ENCODE measurements around the gene NTRK3.

Gene NTRK3

GRCh38 chr15:88246666-88247446 is 9.7 kb downstream of the NTRK3 start:
- peak overlapping the region; percentile 35 for H3K4me2 ChIP-seq (ENCODE audit: low read length)
- no peak overlapping the region for H2BK5ac ChIP-seq (ENCODE audit: low read depth, low read length, poor library complexity)
- H2BK120ac ChIP-seq (ENCODE audit: insufficient read depth, low read length, poor library complexity) = no peak overlapping the region
- no peak overlapping the region for H2AFZ ChIP-seq (ENCODE audit: insufficient read depth, low read length, poor library complexity)
- H3K27ac ChIP-seq (ENCODE audit: low read depth, low read length) = no peak overlapping the region
- no peaks in the 10 kb centered on the region for H3K79me2 ChIP-seq (ENCODE audit: control insufficient read depth, insufficient read depth, low read length, poor library complexity)
- no peak overlapping the region for H3K9ac ChIP-seq (ENCODE audit: low read length)
- no peaks in the 10 kb centered on the region for H3K36me3 ChIP-seq (ENCODE audit: control insufficient read depth in 1 of 2, insufficient read depth in 2 of 2, low read length in 2 of 2)
- H3K4ac ChIP-seq (ENCODE audit: low read depth, low read length) = no peak overlapping the region
- no peaks in the 10 kb centered on the region for H3K9me3 ChIP-seq (ENCODE audit: insufficient read depth, low read depth, low read length)
- no peak overlapping the region for H3K4me3 ChIP-seq (ENCODE audit: low read depth, low read length)
- peak; percentile 61 to 86 for DNase-seq
- no peaks in the 10 kb centered on the region for H3K4me1 ChIP-seq (ENCODE audit: control insufficient read depth in 1 of 2, insufficient read depth in 2 of 2, low read length in 2 of 2)
- H3K14ac ChIP-seq (ENCODE audit: low read length) = no peak overlapping the region
- no peak overlapping the region for H4K8ac ChIP-seq (ENCODE audit: low read depth, low read length)
- no peak overlapping the region for H4K91ac ChIP-seq (ENCODE audit: low read depth, low read length)
- no peak overlapping the region for H2BK12ac ChIP-seq (ENCODE audit: low read length)
- H3K18ac ChIP-seq (ENCODE audit: low read length) = no peak overlapping the region
- H2AK5ac ChIP-seq (ENCODE audit: low read length) = no peak overlapping the region
- WGBS (ENCODE audit: extremely low coverage, insufficient coverage, insufficient read length) = no CpG with 5 or more reads among the region's 27 CpGs
- H3K27me3 ChIP-seq (ENCODE audit: insufficient read depth, low read length) = no peaks in the 10 kb centered on the region
- H4K12ac ChIP-seq (ENCODE audit: low read depth, low read length) = no peak overlapping the region
- no peaks in the 10 kb centered on the region for H3K79me1 ChIP-seq (ENCODE audit: low read length)
- no peak overlapping the region for H3K23ac ChIP-seq (ENCODE audit: low read length)

DNA sequence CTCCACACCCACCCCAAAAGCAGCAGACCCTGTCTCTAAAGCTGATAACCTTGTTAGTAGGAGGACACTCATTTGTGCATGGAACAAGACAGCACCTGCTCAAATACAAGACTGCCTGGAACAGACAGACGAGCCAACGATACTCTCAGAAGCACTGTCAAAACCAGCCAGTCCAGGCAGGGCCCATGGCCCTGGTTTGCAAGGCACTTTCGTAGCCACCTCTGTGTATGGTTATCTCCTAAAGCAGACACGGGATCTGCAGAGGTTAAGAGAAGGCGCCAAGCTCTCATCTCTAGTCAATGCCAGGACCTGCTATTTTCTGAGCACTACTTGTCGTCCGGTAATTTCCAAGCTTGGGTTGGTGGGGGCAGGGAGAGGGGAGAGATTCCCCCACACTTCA is 10.5 kb downstream of the NTRK3 start:
- Histone ChIP-seq H3K79me2 (ENCODE audit: control insufficient read depth, insufficient read depth, low read length, poor library complexity) (no peaks in the 10 kb centered on the region), H2BK5ac (ENCODE audit: low read depth, low read length, poor library complexity) (no peak overlapping the region), H3K9me3 (ENCODE audit: insufficient read depth, low read depth, low read length) (no peaks in the 10 kb centered on the region), H3K27ac (ENCODE audit: low read depth, low read length) (no peak overlapping the region), H3K4ac (ENCODE audit: low read depth, low read length) (no peak overlapping the region), H2AK5ac (ENCODE audit: low read length) (no peak overlapping the region), H4K91ac (ENCODE audit: low read depth, low read length) (no peak overlapping the region), H2BK12ac (ENCODE audit: low read length) (no peak overlapping the region), H3K23ac (ENCODE audit: low read length) (no peak overlapping the region), H2AFZ (ENCODE audit: insufficient read depth, low read length, poor library complexity) (no peak overlapping the region), H3K79me1 (ENCODE audit: low read length) (no peaks in the 10 kb centered on the region), H3K4me3 (ENCODE audit: low read depth, low read length) (no peak overlapping the region), H2BK120ac (ENCODE audit: insufficient read depth, low read length, poor library complexity) (no peak overlapping the region), H3K14ac (ENCODE audit: low read length) (no peak overlapping the region), H4K8ac (ENCODE audit: low read depth, low read length) (no peak overlapping the region), H3K4me2 (ENCODE audit: low read length) (no peak overlapping the region), H3K36me3 (ENCODE audit: control insufficient read depth in 1 of 2, insufficient read depth in 2 of 2, low read length in 2 of 2) (no peaks in the 10 kb centered on the region), H3K27me3 (ENCODE audit: insufficient read depth, low read length) (no peaks in the 10 kb centered on the region), H4K12ac (ENCODE audit: low read depth, low read length) (no peak overlapping the region), H3K18ac (ENCODE audit: low read length) (no peak overlapping the region), H3K4me1 (ENCODE audit: control insufficient read depth in 1 of 2, insufficient read depth in 2 of 2, low read length in 2 of 2) (no peaks in the 10 kb centered on the region), H3K9ac (ENCODE audit: low read length) (no peak overlapping the region)
- no peak for DNase-seq
- no CpG with 5 or more reads among the region's 7 CpGs for WGBS (ENCODE audit: extremely low coverage, insufficient coverage, insufficient read length)

- H3K18ac ChIP-seq (ENCODE audit: low read length) = no peak overlapping the region
- peaks cover 4% of the 10 kb centered on the region in 2 experiments for H3K4me1 ChIP-seq (ENCODE audit: control insufficient read depth in 1 of 2, insufficient read depth in 2 of 2, low read length in 2 of 2)
- H3K4me3 ChIP-seq (ENCODE audit: low read depth, low read length) = no peak overlapping the region
- no peak overlapping the region for H3K9ac ChIP-seq (ENCODE audit: low read length)
- no peak overlapping the region for H3K27ac ChIP-seq (ENCODE audit: low read depth, low read length)
- H2BK120ac ChIP-seq (ENCODE audit: insufficient read depth, low read length, poor library complexity) = no peak overlapping the region
- H3K4ac ChIP-seq (ENCODE audit: low read depth, low read length) = no peak overlapping the region
- no peak overlapping the region for H3K4me2 ChIP-seq (ENCODE audit: low read length)
- H3K79me1 ChIP-seq (ENCODE audit: low read length) = peaks cover 1% of the 10 kb centered on the region
- no peak overlapping the region for H2AFZ ChIP-seq (ENCODE audit: insufficient read depth, low read length, poor library complexity)
- no peaks in the 10 kb centered on the region for H3K9me3 ChIP-seq (ENCODE audit: insufficient read depth, low read depth, low read length)
- H3K14ac ChIP-seq (ENCODE audit: low read length) = no peak overlapping the region
- H3K27me3 ChIP-seq (ENCODE audit: insufficient read depth, low read length) = no peaks in the 10 kb centered on the region
- no peak overlapping the region for H2BK5ac ChIP-seq (ENCODE audit: low read depth, low read length, poor library complexity)
- no CpG with 5 or more reads among the region's 2 CpGs for WGBS (ENCODE audit: extremely low coverage, insufficient coverage, insufficient read length)
- no peak overlapping the region for H3K23ac ChIP-seq (ENCODE audit: low read length)
- no peaks in the 10 kb centered on the region for H3K36me3 ChIP-seq (ENCODE audit: control insufficient read depth in 1 of 2, insufficient read depth in 2 of 2, low read length in 2 of 2)
- no peak overlapping the region for H4K12ac ChIP-seq (ENCODE audit: low read depth, low read length)
- H2AK5ac ChIP-seq (ENCODE audit: low read length) = no peak overlapping the region
- H2BK12ac ChIP-seq (ENCODE audit: low read length) = no peak overlapping the region
- H4K8ac ChIP-seq (ENCODE audit: low read depth, low read length) = no peak overlapping the region
- H4K91ac ChIP-seq (ENCODE audit: low read depth, low read length) = no peak overlapping the region
- peak in 1 of 2 donors; percentile 63 for DNase-seq
- no peaks in the 10 kb centered on the region for H3K79me2 ChIP-seq (ENCODE audit: control insufficient read depth, insufficient read depth, low read length, poor library complexity)
Measured at GRCh38 chr15:88243895-88244787, 12.4 kb downstream of the NTRK3 start.

GRCh38 chr15:88242586-88243555 is 13.7 kb downstream of the NTRK3 start:
- H3K27me3 ChIP-seq (ENCODE audit: insufficient read depth, low read length) = no peaks in the 10 kb centered on the region
- H3K9me3 ChIP-seq (ENCODE audit: insufficient read depth, low read depth, low read length) = no peaks in the 10 kb centered on the region
- H3K79me2 ChIP-seq (ENCODE audit: control insufficient read depth, insufficient read depth, low read length, poor library complexity) = no peaks in the 10 kb centered on the region
- H3K9ac ChIP-seq (ENCODE audit: low read length) = no peak overlapping the region
- no peak overlapping the region for H2BK12ac ChIP-seq (ENCODE audit: low read length)
- H3K4me1 ChIP-seq (ENCODE audit: control insufficient read depth in 1 of 2, insufficient read depth in 2 of 2, low read length in 2 of 2) = peaks cover 4 to 8% of the 10 kb centered on the region in 2 experiments
- H3K4me3 ChIP-seq (ENCODE audit: low read depth, low read length) = no peak overlapping the region
- WGBS (ENCODE audit: extremely low coverage, insufficient coverage, insufficient read length) = no CpG with 5 or more reads among the region's 11 CpGs
- no peak overlapping the region for H4K8ac ChIP-seq (ENCODE audit: low read depth, low read length)
- H3K14ac ChIP-seq (ENCODE audit: low read length) = no peak overlapping the region
- H3K27ac ChIP-seq (ENCODE audit: low read depth, low read length) = no peak overlapping the region
- no peak overlapping the region for H3K23ac ChIP-seq (ENCODE audit: low read length)
- H3K4me2 ChIP-seq (ENCODE audit: low read length) = no peak overlapping the region
- H2BK5ac ChIP-seq (ENCODE audit: low read depth, low read length, poor library complexity) = no peak overlapping the region
- DNase-seq = no peak
- H3K36me3 ChIP-seq (ENCODE audit: control insufficient read depth in 1 of 2, insufficient read depth in 2 of 2, low read length in 2 of 2) = no peaks in the 10 kb centered on the region
- H3K4ac ChIP-seq (ENCODE audit: low read depth, low read length) = no peak overlapping the region
- H2BK120ac ChIP-seq (ENCODE audit: insufficient read depth, low read length, poor library complexity) = no peak overlapping the region
- no peak overlapping the region for H3K18ac ChIP-seq (ENCODE audit: low read length)
- peaks cover 1% of the 10 kb centered on the region for H3K79me1 ChIP-seq (ENCODE audit: low read length)
- H4K12ac ChIP-seq (ENCODE audit: low read depth, low read length) = no peak overlapping the region
- H2AK5ac ChIP-seq (ENCODE audit: low read length) = no peak overlapping the region
- no peak overlapping the region for H4K91ac ChIP-seq (ENCODE audit: low read depth, low read length)
- no peak overlapping the region for H2AFZ ChIP-seq (ENCODE audit: insufficient read depth, low read length, poor library complexity)

Data from trophoblast cell (in vitro differentiated cells and primary cell).